ENCODE measurements around the gene TEAD4.

Gene TEAD4

GRCh38 chr12:2944401-2945047 lies 14.7 kb upstream of the TEAD4 start:
- H3K4me3 ChIP-seq = no peak overlapping the region
- peaks cover 10% of the 10 kb centered on the region for H3K36me3 ChIP-seq (replicated peaks)
- no peaks in the 10 kb centered on the region for H3K9me3 ChIP-seq
- in situ Hi-C loops (cut with MboI; ENCODE audit: low sequenced_read_pairs) = no loop called here
- H3K27me3 ChIP-seq (ENCODE audit: low read depth) = no peaks in the 10 kb centered on the region
- H3K4me1 ChIP-seq = no peaks in the 10 kb centered on the region
- peak in 1 of 2 experiments; percentile 75 for DNase-seq (ENCODE audit: low spot score in 2 of 2)

DNA sequence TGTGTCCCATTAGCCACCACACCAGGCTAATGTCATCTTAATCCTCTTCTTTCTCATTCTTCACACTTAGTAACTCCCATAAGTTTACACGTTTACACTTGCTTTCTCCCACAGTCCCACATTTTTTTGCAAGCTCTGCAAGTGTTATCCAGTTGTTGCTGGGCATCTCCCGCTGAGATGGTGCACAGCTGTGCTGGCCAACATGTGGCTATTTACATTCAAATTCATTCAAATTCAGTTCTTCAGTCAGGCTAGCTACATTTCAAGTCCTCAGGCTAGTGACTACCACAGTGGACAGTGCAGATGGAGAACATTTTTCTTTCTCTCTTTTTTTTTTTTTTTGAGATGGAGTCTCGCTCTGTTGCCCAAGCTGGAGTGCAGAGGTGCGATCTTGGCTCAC lies 9.8 kb upstream of the TEAD4 start:
- Histone ChIP-seq H3K4me1 (no peaks in the 10 kb centered on the region), H3K9me3 (no peaks in the 10 kb centered on the region), H3K4me3 (no peak overlapping the region), H3K36me3 (replicated peaks) (no peaks in the 10 kb centered on the region), H3K27me3 (ENCODE audit: low read depth) (no peaks in the 10 kb centered on the region)
- no peak for DNase-seq (ENCODE audit: low spot score in 2 of 2)
- in situ Hi-C loops (cut with MboI; ENCODE audit: low sequenced_read_pairs) = no loop called here

DNA sequence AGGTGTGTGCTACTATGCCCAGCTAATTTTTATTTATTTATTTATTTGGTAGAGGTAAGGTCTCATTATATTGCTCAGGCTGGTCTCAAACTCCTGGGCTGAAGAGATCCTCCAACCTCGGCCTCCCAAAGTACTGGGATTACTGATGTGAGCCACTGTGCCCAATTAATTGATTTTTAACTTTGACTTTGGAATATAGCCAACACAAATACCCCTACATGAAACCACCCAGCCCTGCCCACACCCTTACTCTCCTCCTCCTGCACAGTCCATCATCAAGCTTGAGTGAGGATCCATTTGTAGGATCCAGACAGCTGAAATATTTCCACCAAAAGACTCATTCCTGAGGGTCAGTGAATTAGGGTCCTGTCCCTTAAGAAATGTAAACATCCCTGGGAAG lies 3.3 kb upstream of the TEAD4 start:
- in situ Hi-C loops (cut with MboI; ENCODE audit: low sequenced_read_pairs) = loop anchor here (5.0 kb wide), 1 partner anchor 69 kb away; no protein-coding TSS in a partner anchor
- no peaks in the 10 kb centered on the region for H3K9me3 ChIP-seq
- no peaks in the 10 kb centered on the region for H3K36me3 ChIP-seq (replicated peaks)
- no peak for DNase-seq (ENCODE audit: low spot score in 2 of 2)
- H3K27me3 ChIP-seq (ENCODE audit: low read depth) = no peaks in the 10 kb centered on the region
- H3K4me1 ChIP-seq = peaks cover 8% of the 10 kb centered on the region
- no peak overlapping the region for H3K4me3 ChIP-seq

DNA sequence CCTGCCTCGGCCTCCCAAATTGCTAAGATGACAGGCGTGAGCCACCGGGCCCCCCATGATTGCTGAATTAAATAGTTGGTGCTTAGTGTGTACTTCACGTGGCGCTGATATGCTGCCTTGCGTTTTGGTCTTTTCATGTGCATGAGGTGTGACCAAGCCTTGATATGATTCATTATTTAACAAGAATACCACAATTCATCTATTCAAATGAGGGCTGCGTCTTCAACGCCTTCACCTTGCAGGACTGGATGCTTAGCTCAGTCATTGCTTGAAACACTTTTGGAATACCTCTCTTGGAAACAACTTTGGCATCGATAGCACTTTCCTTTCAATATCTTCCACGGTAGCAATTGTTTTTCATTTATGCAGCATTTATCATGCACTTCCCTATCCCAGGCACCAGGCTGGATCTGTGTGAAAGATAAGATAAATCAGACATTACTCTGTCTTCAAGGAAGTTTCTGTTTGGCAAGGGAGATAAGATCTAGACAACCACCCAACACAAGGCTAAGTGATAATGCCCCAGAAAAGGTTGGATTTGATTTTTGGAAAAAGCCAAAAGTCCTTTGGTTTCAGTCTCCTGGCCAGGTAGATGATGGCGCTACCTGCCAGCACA lies 1.3 kb upstream of the TEAD4 start:
- H3K9me3 ChIP-seq = no peaks in the 10 kb centered on the region
- no peaks in the 10 kb centered on the region; the same call in 1 of the 2 replicates for H3K36me3 ChIP-seq (replicated peaks)
- peak overlapping the region; percentile 72 for H3K4me3 ChIP-seq
- no peaks in the 10 kb centered on the region for H3K27me3 ChIP-seq (ENCODE audit: low read depth)
- H3K4me1 ChIP-seq = peaks cover 14% of the 10 kb centered on the region
- no peak for DNase-seq (ENCODE audit: low spot score in 2 of 2)
- in situ Hi-C loops (cut with MboI; ENCODE audit: low sequenced_read_pairs) = loop anchor here (5.0 kb wide), 1 partner anchor 71 kb away; no protein-coding TSS in a partner anchor

DNA sequence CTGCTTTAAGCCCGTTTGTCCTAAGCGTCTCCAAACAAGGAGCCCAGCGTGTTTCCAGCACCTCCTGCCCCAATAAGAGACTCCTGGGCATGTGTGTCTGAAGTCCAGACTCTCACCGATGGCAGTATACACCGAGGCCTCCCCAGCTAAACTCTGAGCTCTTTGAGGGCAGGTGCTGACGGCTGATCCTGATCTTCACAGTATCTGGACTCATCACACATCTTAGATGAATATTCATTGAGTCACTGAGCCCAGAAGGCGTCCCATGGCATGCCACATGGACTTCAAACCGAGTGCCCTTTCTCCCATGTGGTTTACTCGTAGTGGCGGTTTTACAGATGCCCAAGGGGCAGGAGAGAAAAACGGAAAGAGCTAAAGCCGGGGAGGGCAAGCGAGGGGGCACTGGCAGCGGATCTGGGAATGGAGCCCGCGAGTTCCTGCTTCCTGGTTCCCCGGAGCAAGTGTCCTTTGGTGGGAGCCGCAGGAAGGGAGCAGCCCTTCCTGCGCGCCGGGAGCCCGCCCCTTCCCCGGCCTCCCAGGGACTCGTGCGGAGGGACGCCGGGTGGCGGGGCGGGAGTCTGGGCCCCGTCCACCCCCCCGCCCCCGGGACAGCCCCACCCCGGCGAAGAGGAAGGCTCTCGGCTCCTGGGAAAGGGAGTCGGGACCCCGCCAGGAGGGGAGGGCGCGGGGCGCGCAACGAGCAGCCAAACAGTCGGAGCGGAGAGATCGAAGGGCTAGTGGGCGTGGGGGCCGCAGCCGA lies 585 bp upstream of the TEAD4 start:
- Histone ChIP-seq H3K9me3 (no peaks in the 10 kb centered on the region), H3K4me1 (peaks cover 14% of the 10 kb centered on the region), H3K36me3 (replicated peaks) (no peaks in the 10 kb centered on the region; the same call in 1 of the 2 replicates), H3K27me3 (ENCODE audit: low read depth) (no peaks in the 10 kb centered on the region), H3K4me3 (peak overlapping the region; percentile 72)
- peak; percentile 69 to 84 for DNase-seq (ENCODE audit: low spot score in 2 of 2)
- in situ Hi-C loops (cut with MboI; ENCODE audit: low sequenced_read_pairs) = loop anchor here (5.0 kb wide), 1 partner anchor 71 kb away; no protein-coding TSS in a partner anchor

GRCh38 chr12:2959505-2960389 lies 550 bp downstream of the TEAD4 start:
- no peaks in the 10 kb centered on the region for H3K9me3 ChIP-seq
- peak; percentile 11 to 74 for DNase-seq (ENCODE audit: low spot score in 2 of 2)
- H3K27me3 ChIP-seq (ENCODE audit: low read depth) = no peaks in the 10 kb centered on the region
- peaks cover 1% of the 10 kb centered on the region; the same call in 1 of the 2 replicates for H3K36me3 ChIP-seq (replicated peaks)
- peak overlapping the region; percentile 72 for H3K4me3 ChIP-seq
- in situ Hi-C loops (cut with MboI; ENCODE audit: low sequenced_read_pairs) = loop anchor here (5.0 kb wide), 1 partner anchor 72 kb away; no protein-coding TSS in a partner anchor
- H3K4me1 ChIP-seq = peaks cover 14% of the 10 kb centered on the region

- Histone ChIP-seq H3K4me1 (peaks cover 14% of the 10 kb centered on the region), H3K36me3 (replicated peaks) (peaks cover 3% of the 10 kb centered on the region; the same call in 1 of the 2 replicates), H3K4me3 (peak overlapping the region; percentile 72), H3K9me3 (no peaks in the 10 kb centered on the region), H3K27me3 (ENCODE audit: low read depth) (no peaks in the 10 kb centered on the region)
- DNase-seq (ENCODE audit: low spot score in 2 of 2) = peak; percentile 18 to 33
- in situ Hi-C loops (cut with MboI; ENCODE audit: low sequenced_read_pairs) = no loop called here
Measured at GRCh38 chr12:2960390-2960956, 1.3 kb downstream of the TEAD4 start.

DNA sequence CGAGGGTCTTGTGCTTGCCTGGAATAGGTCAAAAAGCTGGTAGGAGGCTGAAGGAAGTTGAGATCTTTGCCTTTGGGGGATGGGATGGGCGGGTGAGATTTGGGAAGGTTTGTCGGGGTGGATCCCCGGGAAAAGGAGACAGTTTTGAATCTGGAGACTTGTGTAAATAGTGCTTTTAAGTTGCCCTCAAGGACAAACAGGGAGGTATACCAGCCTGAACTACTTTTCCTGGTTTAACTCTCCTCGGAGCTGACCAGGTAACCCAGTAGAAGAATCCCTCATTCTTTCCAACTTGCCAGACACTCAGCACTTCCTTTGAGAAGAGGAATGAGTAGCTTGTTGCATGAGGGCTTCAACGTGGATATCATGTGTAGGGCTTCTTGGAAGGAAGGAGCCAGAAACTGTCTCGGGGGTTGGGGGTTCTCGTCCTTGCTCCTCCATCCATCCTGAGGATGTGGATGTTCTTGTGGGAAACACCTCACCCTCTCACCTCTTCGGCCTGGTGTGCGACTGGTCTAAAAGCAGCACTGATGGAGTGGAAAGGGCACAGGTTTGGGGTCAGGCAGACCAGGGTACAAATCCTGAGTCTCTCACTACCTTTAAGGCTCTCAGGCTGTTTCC lies 1.9 kb downstream of the TEAD4 start:
- DNase-seq (ENCODE audit: low spot score in 2 of 2) = peak in 1 of 2 experiments; percentile 20
- H3K27me3 ChIP-seq (ENCODE audit: low read depth) = no peaks in the 10 kb centered on the region
- in situ Hi-C loops (cut with MboI; ENCODE audit: low sequenced_read_pairs) = no loop called here
- H3K36me3 ChIP-seq (replicated peaks) = peaks cover 3% of the 10 kb centered on the region; the same call in 1 of the 2 replicates
- peaks cover 14% of the 10 kb centered on the region for H3K4me1 ChIP-seq
- H3K9me3 ChIP-seq = no peaks in the 10 kb centered on the region
- peak overlapping the region; percentile 72 for H3K4me3 ChIP-seq

DNA sequence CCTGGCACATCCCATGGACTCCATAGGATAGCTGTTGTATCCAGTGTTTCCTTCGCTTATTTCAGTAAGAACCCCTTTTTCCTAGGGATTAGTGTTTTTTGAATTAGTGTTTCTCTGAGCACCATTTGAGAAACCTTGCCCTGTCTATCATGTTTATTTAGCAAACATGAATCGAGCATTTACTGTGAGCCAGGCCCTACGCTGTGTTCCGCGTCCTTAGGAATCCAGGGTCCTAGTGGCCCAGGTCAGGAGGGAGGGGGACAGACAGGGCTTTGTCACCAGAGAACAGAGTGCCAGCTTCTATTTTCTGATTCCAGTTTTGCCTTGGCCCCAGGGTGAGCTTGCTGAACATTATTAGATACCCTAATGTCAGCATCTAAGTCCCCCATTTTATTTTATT lies 2.5 kb downstream of the TEAD4 start:
- DNase-seq (ENCODE audit: low spot score in 2 of 2) = no peak
- peaks cover 14% of the 10 kb centered on the region for H3K4me1 ChIP-seq
- H3K36me3 ChIP-seq (replicated peaks) = peaks cover 3% of the 10 kb centered on the region; the same call in 1 of the 2 replicates
- in situ Hi-C loops (cut with MboI; ENCODE audit: low sequenced_read_pairs) = no loop called here
- H3K27me3 ChIP-seq (ENCODE audit: low read depth) = no peaks in the 10 kb centered on the region
- H3K4me3 ChIP-seq = peak overlapping the region; percentile 72
- H3K9me3 ChIP-seq = no peaks in the 10 kb centered on the region

GRCh38 chr12:2963154-2963759 lies 4.1 kb downstream of the TEAD4 start:
- peaks cover 5% of the 10 kb centered on the region; the same call in 1 of the 2 replicates for H3K36me3 ChIP-seq (replicated peaks)
- in situ Hi-C loops (cut with MboI; ENCODE audit: low sequenced_read_pairs) = no loop called here
- H3K27me3 ChIP-seq (ENCODE audit: low read depth) = no peaks in the 10 kb centered on the region
- no peak overlapping the region for H3K4me3 ChIP-seq
- no peaks in the 10 kb centered on the region for H3K9me3 ChIP-seq
- H3K4me1 ChIP-seq = peaks cover 10% of the 10 kb centered on the region
- no peak for DNase-seq (ENCODE audit: low spot score in 2 of 2)

- in situ Hi-C loops (cut with MboI; ENCODE audit: low sequenced_read_pairs) = no loop called here
Measured at GRCh38 chr12:2963760-2964292, 4.6 kb downstream of the TEAD4 start.

GRCh38 chr12:2967651-2968050 lies 8.5 kb downstream of the TEAD4 start:
- Histone ChIP-seq H3K27me3 (ENCODE audit: low read depth) (no peaks in the 10 kb centered on the region), H3K4me1 (no peaks in the 10 kb centered on the region), H3K36me3 (replicated peaks) (peaks cover 9% of the 10 kb centered on the region), H3K4me3 (no peak overlapping the region), H3K9me3 (no peaks in the 10 kb centered on the region)
- no peak for DNase-seq (ENCODE audit: low spot score in 2 of 2)
- in situ Hi-C loops (cut with MboI; ENCODE audit: low sequenced_read_pairs) = no loop called here

More at GRCh38 chr12:2963760-2964292, 4.6 kb downstream of the TEAD4 start:
- Histone ChIP-seq H3K36me3 (replicated peaks) (peaks cover 7% of the 10 kb centered on the region), H3K27me3 (ENCODE audit: low read depth) (no peaks in the 10 kb centered on the region), H3K9me3 (no peaks in the 10 kb centered on the region), H3K4me3 (no peak overlapping the region), H3K4me1 (peaks cover 7% of the 10 kb centered on the region)
- DNase-seq (ENCODE audit: low spot score in 2 of 2) = no peak
